CD14-positive monocyte (primary cell): Measurements from ENCODE around the gene RGMB. TPM values are rescaled to one million over a fixed set of nuclear protein-coding genes. Genes with fewer than 3 reads are reported as not detected.
A peak's percentile ranks its signal among the peaks of the same experiment; 100 is the strongest.
"Not testable (repeated sequence)": the region's sequence is repeated elsewhere in the genome, so short reads cannot be mapped to it uniquely, and the experiment has no call there.

Source experiments
- DNase-seq, 3 donors: peaks; one replicate each; pipeline ENCODE4 v3.0.0-alpha.2; 2011 to 2022
- H2AFZ ChIP-seq: 2 replicates; pipeline ENCODE4 v1.6.0; 2012; ENCODE audit warnings: mild to moderate bottlenecking, low read depth, low read length, inconsistent platforms; ENCODE audit not compliant: insufficient read depth, poor library complexity, severe bottlenecking
- H3K27ac ChIP-seq, 2 donors: 1 replicate in 1 of 2; 2 replicates in 1 of 2; pipeline ENCODE4 v1.5.1; 2012 to 2013; ENCODE audit warnings: low read length in 2 of 2, control low read depth in 1 of 2, inconsistent platforms in 1 of 2, low read depth in 1 of 2, mild to moderate bottlenecking in 1 of 2
- H3K27me3 ChIP-seq, 2 donors: one replicate each; pipeline versions ENCODE4 v1.6.0 to v1.6.1; 2011 to 2013; ENCODE audit warnings: low read length in 2 of 2; ENCODE audit not compliant: control insufficient read depth in 2 of 2, insufficient read depth in 2 of 2
- H3K36me3 ChIP-seq, 2 donors: replicated peaks in 1 of 2; 1 replicate in 1 of 2; 2 replicates in 1 of 2; pipeline versions ENCODE4 v1.5.1 to v1.6.1; 2012 to 2013; ENCODE audit warnings: low read length in 2 of 2, control low read depth in 1 of 2, inconsistent platforms in 1 of 2, mild to moderate bottlenecking in 1 of 2; ENCODE audit not compliant: insufficient read depth in 2 of 2, control insufficient read depth in 1 of 2
- H3K4me1 ChIP-seq, 2 donors: 1 replicate in 1 of 2; 2 replicates in 1 of 2; pipeline versions ENCODE4 v1.5.1 to v1.6.1; 2012 to 2013; ENCODE audit warnings: low read length in 2 of 2, control low read depth in 1 of 2, inconsistent platforms in 1 of 2, mild to moderate bottlenecking in 1 of 2, moderate library complexity in 1 of 2; ENCODE audit not compliant: insufficient read depth in 2 of 2, control insufficient read depth in 1 of 2
- H3K4me2 ChIP-seq: replicated peaks from 2 replicates; pipeline ENCODE3; 2012; ENCODE audit warnings: low read length, moderate library complexity, mild to moderate bottlenecking; ENCODE audit not compliant: poor library complexity, severe bottlenecking; ENCODE audit errors: extremely low read depth
- H3K4me3 ChIP-seq, 3 experiments: fragments of 200-600 bp in 1 of 3; sonication (generic) in 1 of 3; replicated peaks in 1 of 3; 1 replicate in 2 of 3; 2 replicates in 1 of 3; pipeline ENCODE4 v1.5.1; 2011 to 2013; ENCODE audit warnings: low read length in 3 of 3, mild to moderate bottlenecking in 3 of 3, control low read depth in 2 of 3, low read depth in 2 of 3, inconsistent platforms in 1 of 3, moderate library complexity in 1 of 3
- H3K79me2 ChIP-seq: 2 replicates; pipeline ENCODE4 v1.6.0; 2012; ENCODE audit warnings: mild to moderate bottlenecking, control low read depth, inconsistent platforms, low read length, moderate library complexity; ENCODE audit not compliant: insufficient read depth
- H3K9ac ChIP-seq: 2 replicates; pipeline ENCODE4 v1.6.0; 2017; ENCODE audit warnings: low read length, mild to moderate bottlenecking; ENCODE audit not compliant: insufficient read depth, poor library complexity, severe bottlenecking
- H3K9me3 ChIP-seq, 2 donors: replicated peaks in 1 of 2; 1 replicate in 1 of 2; 2 replicates in 1 of 2; pipeline versions ENCODE4 v1.5.1 to v1.6.1; 2012 to 2013; ENCODE audit warnings: low read length in 2 of 2, control low read depth in 1 of 2; ENCODE audit not compliant: control insufficient read depth in 1 of 2, insufficient read depth in 1 of 2
- H4K20me1 ChIP-seq: 2 replicates; pipeline ENCODE4 v1.6.0; 2012; ENCODE audit warnings: mild to moderate bottlenecking, low read length, control low read depth, moderate library complexity; ENCODE audit not compliant: insufficient read depth
- H3K27ac Mint-ChIP-seq, 7 donors: one replicate each; pipeline ENCODE4 v1.8.0; 2020; ENCODE audit warnings: mild to moderate bottlenecking in 7 of 7, mixed read lengths in 7 of 7, moderate library complexity in 6 of 7, inconsistent platforms in 2 of 7
- H3K27me3 Mint-ChIP-seq, 3 donors: one replicate each; pipeline ENCODE4 v1.8.0; 2021 to 2022; ENCODE audit warnings: low read depth in 3 of 3, mild to moderate bottlenecking in 3 of 3, mixed read lengths in 3 of 3, moderate library complexity in 3 of 3, inconsistent platforms in 1 of 3
- H3K36me3 Mint-ChIP-seq, 2 donors: one replicate each; pipeline ENCODE4 v1.8.0; 2020; ENCODE audit warnings: mixed read lengths in 2 of 2, inconsistent platforms in 1 of 2, mild to moderate bottlenecking in 1 of 2
- H3K4me1 Mint-ChIP-seq: one replicate; pipeline ENCODE4 v1.8.0; 2020; ENCODE audit warnings: mild to moderate bottlenecking, mixed read lengths
- H3K4me3 Mint-ChIP-seq, 2 donors: one replicate each; pipeline ENCODE4 v1.8.0; 2020; ENCODE audit warnings: mild to moderate bottlenecking in 2 of 2, mixed read lengths in 2 of 2, moderate library complexity in 1 of 2
- H3K9me3 Mint-ChIP-seq, 7 donors: one replicate each; pipeline ENCODE4 v1.8.0; 2020 to 2022; ENCODE audit warnings: mixed read lengths in 7 of 7, mild to moderate bottlenecking in 6 of 7, moderate library complexity in 6 of 7, inconsistent platforms in 2 of 7
- CTCF ChIP-seq: fragments of 200-600 bp; IDR thresholded peaks from one replicate; pipeline ENCODE4 v1.8.0; 2022; ENCODE audit warnings: antibody characterized with exemption, mild to moderate bottlenecking
- WGBS: methylation state at CpG from one replicate; pipeline ENCODE4 v1.1.5; 2013; ENCODE audit warnings: missing lambda C conversion rate; ENCODE audit not compliant: insufficient coverage; 5-methylcytosine and 5-hydroxymethylcytosine counted together
- intact Hi-C, 2 donors: fragments of 100-400 bp; cut with micrococcal nuclease; formaldehyde crosslinking; loops; one replicate each; pipeline versions ENCODE4 v1.15.0 to v1.15.1; 2023
- polyA plus RNA-seq, 3 donors: library from polyadenylated mRNA; depleted of rRNA in 1 of 3; unstranded in 2 of 3; stranded (reverse) in 1 of 3; fragments of 300-500 nt in 2 of 3; fragments of >200 nt in 1 of 3; fragmentation: Illumina TruSeq in 2 of 3; gene quantifications; 1 replicate in 2 of 3; 2 replicates in 1 of 3; pipeline ENCODE4 v1.2.3, GENCODE V29; 2012 to 2021

RGMB gene
- polyA plus RNA-seq, 3 donors = 0.12 to 0.17 TPM; not detected in 1

GRCh38 chr5:98749046-98749445 lies 24.4 kb upstream of the RGMB start:
- no peaks in the 10 kb centered on the region for H3K9me3 ChIP-seq
- no peak for TF ChIP-seq CTCF
- H3K27ac ChIP-seq = no peak overlapping the region
- no CpG with 5 or more reads among the region's 1 CpG for WGBS
- no peak overlapping the region for H3K4me2 ChIP-seq
- H3K4me3 Mint-ChIP-seq = no peak overlapping the region
- DNase-seq = no peak
- no peak overlapping the region for H3K4me3 ChIP-seq
- no peaks in the 10 kb centered on the region for H3K4me1 Mint-ChIP-seq
- H3K9ac ChIP-seq = no peak overlapping the region
- no peaks in the 10 kb centered on the region for H3K27me3 ChIP-seq
- intact Hi-C loops = no loop called here
- peaks cover 0 to 8% (median 5%) of the 10 kb centered on the region in 7 donors for H3K9me3 Mint-ChIP-seq
- H3K4me1 ChIP-seq = no peaks in the 10 kb centered on the region
- H3K36me3 Mint-ChIP-seq = no peaks in the 10 kb centered on the region
- H4K20me1 ChIP-seq = no peaks in the 10 kb centered on the region
- H3K27me3 Mint-ChIP-seq = peaks cover 3 to 10% (median 4%) of the 10 kb centered on the region in 3 donors
- no peaks in the 10 kb centered on the region for H3K79me2 ChIP-seq
- no peak overlapping the region for H3K27ac Mint-ChIP-seq
- no peak overlapping the region for H2AFZ ChIP-seq
- no peaks in the 10 kb centered on the region for H3K36me3 ChIP-seq

GRCh38 chr5:98750693-98751092 lies 22.8 kb upstream of the RGMB start:
- H3K4me3 Mint-ChIP-seq = no peak overlapping the region
- Histone ChIP-seq H3K4me2 (no peak overlapping the region), H3K4me3 (no peak overlapping the region), H3K4me1 (no peaks in the 10 kb centered on the region), H3K27ac (no peak overlapping the region), H3K27me3 (peaks cover 2% of the 10 kb centered on the region in 2 donors), H3K36me3 (no peaks in the 10 kb centered on the region), H3K9me3 (no peaks in the 10 kb centered on the region), H2AFZ (no peak overlapping the region), H3K9ac (no peak overlapping the region), H3K79me2 (no peaks in the 10 kb centered on the region), H4K20me1 (no peaks in the 10 kb centered on the region)
- peaks cover 0 to 7% (median 3%) of the 10 kb centered on the region in 7 donors for H3K9me3 Mint-ChIP-seq
- peak; percentile 9 for TF ChIP-seq CTCF
- WGBS = no CpG with 5 or more reads among the region's 4 CpGs
- peaks cover 3 to 6% (median 4%) of the 10 kb centered on the region in 3 donors for H3K27me3 Mint-ChIP-seq
- intact Hi-C loops = no loop called here
- DNase-seq = no peak
- H3K36me3 Mint-ChIP-seq = no peaks in the 10 kb centered on the region
- no peak overlapping the region for H3K27ac Mint-ChIP-seq
- no peaks in the 10 kb centered on the region for H3K4me1 Mint-ChIP-seq

GRCh38 chr5:98752331-98752730 lies 21.1 kb upstream of the RGMB start:
- H3K4me3 Mint-ChIP-seq, H3K4me2 ChIP-seq, H3K9me3 Mint-ChIP-seq, H3K9ac ChIP-seq, intact Hi-C loops, H3K9me3 ChIP-seq, H3K36me3 Mint-ChIP-seq, H3K79me2 ChIP-seq, H4K20me1 ChIP-seq, H3K4me3 ChIP-seq, H3K27me3 ChIP-seq, H2AFZ ChIP-seq, H3K4me1 Mint-ChIP-seq, H3K36me3 ChIP-seq, DNase-seq, H3K27ac ChIP-seq, H3K4me1 ChIP-seq: not testable (repeated sequence)
- peaks cover 2 to 10% (median 5%) of the 10 kb centered on the region in 3 donors for H3K27me3 Mint-ChIP-seq
- peak overlapping the region in 1 of 7 donors; percentile 13 for H3K27ac Mint-ChIP-seq
- 96% methylated on average over 4 of the region's 7 CpGs for WGBS
